ENCODE results near the gene TMEM106C. TPM values are rescaled to one million over a fixed set of nuclear protein-coding genes. Genes with fewer than 3 reads are reported as not detected.

The TMEM106C gene
- total and polyA plus RNA-seq, 9 of the 15 experiments (the other 6 are each of a cell fraction or from before 2014, with no cell fraction given) = 37.6 to 183 (median 57.2) TPM

DNA sequence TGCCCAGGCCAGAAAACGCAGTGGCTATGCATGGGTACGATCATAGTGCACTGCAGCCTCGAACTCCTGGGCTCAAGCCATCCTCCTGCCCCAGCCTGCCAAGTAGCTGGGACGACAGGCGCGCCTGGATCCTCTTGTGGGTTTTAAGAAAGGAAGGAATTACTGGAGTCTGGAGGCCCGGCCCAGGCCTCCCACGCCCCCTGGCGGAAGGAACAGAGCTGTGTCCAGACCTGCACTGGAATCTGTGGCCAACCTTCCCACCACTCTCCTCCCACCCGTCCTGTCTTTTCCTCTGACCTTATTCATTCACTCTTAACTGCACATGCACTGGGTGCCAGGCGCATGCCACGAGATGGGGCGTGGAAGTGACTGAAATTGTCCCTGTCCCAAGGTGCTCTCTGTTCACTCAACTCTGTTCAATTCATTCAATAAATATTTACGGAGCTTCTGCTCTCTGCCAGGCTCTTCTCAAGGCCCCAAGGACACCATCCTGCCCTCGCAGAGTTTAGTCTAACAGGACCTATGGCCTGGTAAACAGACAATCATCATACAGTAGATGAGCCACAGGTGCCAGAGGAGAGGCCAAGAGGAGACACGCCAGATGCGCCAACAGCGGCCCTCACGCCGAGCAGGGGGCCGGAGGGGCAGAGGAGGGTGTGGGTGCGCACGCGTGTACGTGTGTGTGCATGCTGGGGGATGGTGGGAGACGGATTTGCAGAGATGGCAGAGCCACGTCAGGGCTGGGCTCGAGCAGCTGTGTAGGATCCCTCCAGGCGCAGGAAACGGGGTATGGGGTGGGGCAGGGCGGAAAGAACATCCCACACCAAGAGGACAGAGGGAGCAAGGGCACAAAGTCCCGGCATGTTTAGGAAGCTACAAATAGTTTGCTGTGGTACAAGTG lies 13.7 kb upstream of the TMEM106C start:
- Histone ChIP-seq H3K4me1 (replicated peaks in 1 of 2; ENCODE audit: control insufficient read depth in 2 of 2, insufficient read depth in 2 of 2, low read length in 2 of 2) (peaks cover 0 to 11% of the 10 kb centered on the region in 2 experiments; a peak in 3 of 5 replicates), H3K79me2 (ENCODE audit: control insufficient read depth, insufficient read depth, low read length) (no peaks in the 10 kb centered on the region), H3K27me3 (ENCODE audit: control insufficient read depth in 2 of 2, insufficient read depth in 2 of 2, low read length in 2 of 2) (peaks cover 6 to 49% of the 10 kb centered on the region in 2 experiments; a peak in 3 of 5 replicates), H3K27ac (ENCODE audit: extremely low read depth, low read depth, low read length) (no peak overlapping the region), H3K36me3 (ENCODE audit: control insufficient read depth, insufficient read depth, low read length) (no peaks in the 10 kb centered on the region), H3K9me3 (replicated peaks; ENCODE audit: control insufficient read depth, insufficient read depth, low read depth, low read length) (no peaks in the 10 kb centered on the region), H2AFZ (ENCODE audit: low read depth, low read length) (peak overlapping the region; percentile 61; the same call in 1 of the 2 replicates), H3K4me2 (ENCODE audit: insufficient read depth, low read length) (no peak overlapping the region), H3K9me1 (ENCODE audit: control insufficient read depth, insufficient read depth, low read length) (no peaks in the 10 kb centered on the region), H3K4me3 (no peak overlapping the region), H3K9ac (ENCODE audit: insufficient read depth in 1 of 2, low read depth in 2 of 2, low read length in 2 of 2) (peak overlapping the region in 1 of 2 experiments; percentile 41; a peak in 2 of 4 replicates), H4K20me1 (replicated peaks; ENCODE audit: control insufficient read depth, insufficient read depth, low read length) (no peaks in the 10 kb centered on the region)
- intact Hi-C loops (cut with micrococcal nuclease) = loop anchor here (1.0 to 5.0 kb wide), 6 partner anchors 42 to 239 kb away; no protein-coding TSS in a partner anchor
- POLR2A ChIA-PET = interaction anchor here (0.6 to 1.2 kb wide), 8 partner anchors 9 to 410 kb away, joined by 3 to 6 read pairs (median 3); no protein-coding TSS in a partner anchor
- peak; percentile 96 for ATAC-seq
- in situ Hi-C loops (cut with MboI) = loop anchor here (5.0 kb wide), 1 partner anchor 237 kb away; no protein-coding TSS in a partner anchor
- WGBS (ENCODE audit: insufficient coverage, low coverage, missing lambda C conversion rate) = 28% methylated on average over 28 of the region's 32 CpGs
- peak; percentile 83 to 86 (median 84) for DNase-seq (ENCODE audit: extremely low read depth in 1 of 4, low spot score in 3 of 4)
- peak; percentile 92 for FAIRE-seq
- no TSS peak for BruUV-seq (replicated peaks)
- CTCF ChIA-PET (ENCODE audit: low intra/inter-chr PET ratio) = interaction anchor here (0.6 to 1.6 kb wide), 6 partner anchors 10 to 295 kb away, joined by 3 to 6 read pairs (median 4); no protein-coding TSS in a partner anchor
- TF ChIP-seq MCM3 (IDR thresholded peaks at IDR 0.05) (no peak), LEF1 (IDR thresholded peaks at IDR 0.05) (no peak), MAZ (CRISPR knock-in tag; conservative IDR thresholded peaks at IDR 0.05 in 1 of 2, IDR thresholded peaks at IDR 0.05 in 1 of 2) (peak in 1 of 2 experiments; percentile 37; a peak in 1 of 4 replicates), KHSRP (IDR thresholded peaks at IDR 0.05) (no peak), ZNF77 (CRISPR knock-in tag; IDR thresholded peaks at IDR 0.05) (no peak), RAD21 (CRISPR knock-in tag; conservative IDR thresholded peaks at IDR 0.05 in 1 of 2, IDR thresholded peaks at IDR 0.05 in 1 of 2) (peak; percentile 78 to 87), SAFB2 (IDR thresholded peaks at IDR 0.05; ENCODE audit: borderline replicate concordance, low read depth, low read length, severe bottlenecking) (no peak), HDGF (IDR thresholded peaks at IDR 0.05) (no peak), ZBTB17 (CRISPR knock-in tag; IDR thresholded peaks at IDR 0.05) (no peak), ZNF76 (CRISPR knock-in tag; IDR thresholded peaks at IDR 0.05; ENCODE audit: borderline replicate concordance) (no peak), CXXC5 (CRISPR knock-in tag; IDR thresholded peaks at IDR 0.05) (no peak)
- TF ChIP-seq, protein P1, sequence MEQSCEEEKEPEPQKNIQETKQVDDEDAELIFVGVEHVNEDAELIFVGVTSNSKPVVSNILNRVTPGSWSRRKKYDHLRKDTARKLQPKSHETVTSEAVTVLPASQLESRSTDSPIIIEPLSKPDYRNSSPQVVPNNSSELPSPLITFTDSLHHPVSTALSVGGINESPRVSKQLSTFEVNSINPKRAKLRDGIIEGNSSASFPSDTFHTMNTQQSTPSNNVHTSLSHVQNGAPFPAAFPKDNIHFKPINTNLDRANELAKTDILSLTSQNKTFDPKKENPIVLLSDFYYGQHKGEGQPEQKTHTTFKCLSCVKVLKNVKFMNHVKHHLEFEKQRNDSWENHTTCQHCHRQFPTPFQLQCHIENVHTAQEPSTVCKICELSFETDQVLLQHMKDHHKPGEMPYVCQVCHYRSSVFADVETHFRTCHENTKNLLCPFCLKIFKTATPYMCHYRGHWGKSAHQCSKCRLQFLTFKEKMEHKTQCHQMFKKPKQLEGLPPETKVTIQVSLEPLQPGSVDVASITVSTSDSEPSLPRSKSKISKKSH (CRISPR knock-in tag; IDR thresholded peaks at IDR 0.05) = no peak
- TF ChIP-seq, protein P2, sequence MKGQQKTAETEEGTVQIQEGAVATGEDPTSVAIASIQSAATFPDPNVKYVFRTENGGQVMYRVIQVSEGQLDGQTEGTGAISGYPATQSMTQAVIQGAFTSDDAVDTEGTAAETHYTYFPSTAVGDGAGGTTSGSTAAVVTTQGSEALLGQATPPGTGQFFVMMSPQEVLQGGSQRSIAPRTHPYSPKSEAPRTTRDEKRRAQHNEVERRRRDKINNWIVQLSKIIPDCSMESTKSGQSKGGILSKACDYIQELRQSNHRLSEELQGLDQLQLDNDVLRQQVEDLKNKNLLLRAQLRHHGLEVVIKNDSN (CRISPR knock-in tag; IDR thresholded peaks at IDR 0.05) = no peak
- TF ChIP-seq, protein P3, sequence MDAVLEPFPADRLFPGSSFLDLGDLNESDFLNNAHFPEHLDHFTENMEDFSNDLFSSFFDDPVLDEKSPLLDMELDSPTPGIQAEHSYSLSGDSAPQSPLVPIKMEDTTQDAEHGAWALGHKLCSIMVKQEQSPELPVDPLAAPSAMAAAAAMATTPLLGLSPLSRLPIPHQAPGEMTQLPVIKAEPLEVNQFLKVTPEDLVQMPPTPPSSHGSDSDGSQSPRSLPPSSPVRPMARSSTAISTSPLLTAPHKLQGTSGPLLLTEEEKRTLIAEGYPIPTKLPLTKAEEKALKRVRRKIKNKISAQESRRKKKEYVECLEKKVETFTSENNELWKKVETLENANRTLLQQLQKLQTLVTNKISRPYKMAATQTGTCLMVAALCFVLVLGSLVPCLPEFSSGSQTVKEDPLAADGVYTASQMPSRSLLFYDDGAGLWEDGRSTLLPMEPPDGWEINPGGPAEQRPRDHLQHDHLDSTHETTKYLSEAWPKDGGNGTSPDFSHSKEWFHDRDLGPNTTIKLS (IDR thresholded peaks at IDR 0.05; ENCODE audit: borderline replicate concordance, low read depth) = no peak
- TF ChIP-seq, protein P4, sequence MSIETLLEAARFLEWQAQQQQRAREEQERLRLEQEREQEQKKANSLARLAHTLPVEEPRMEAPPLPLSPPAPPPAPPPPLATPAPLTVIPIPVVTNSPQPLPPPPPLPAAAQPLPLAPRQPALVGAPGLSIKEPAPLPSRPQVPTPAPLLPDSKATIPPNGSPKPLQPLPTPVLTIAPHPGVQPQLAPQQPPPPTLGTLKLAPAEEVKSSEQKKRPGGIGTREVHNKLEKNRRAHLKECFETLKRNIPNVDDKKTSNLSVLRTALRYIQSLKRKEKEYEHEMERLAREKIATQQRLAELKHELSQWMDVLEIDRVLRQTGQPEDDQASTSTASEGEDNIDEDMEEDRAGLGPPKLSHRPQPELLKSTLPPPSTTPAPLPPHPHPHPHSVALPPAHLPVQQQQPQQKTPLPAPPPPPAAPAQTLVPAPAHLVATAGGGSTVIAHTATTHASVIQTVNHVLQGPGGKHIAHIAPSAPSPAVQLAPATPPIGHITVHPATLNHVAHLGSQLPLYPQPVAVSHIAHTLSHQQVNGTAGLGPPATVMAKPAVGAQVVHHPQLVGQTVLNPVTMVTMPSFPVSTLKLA (conservative IDR thresholded peaks at IDR 0.05) = no peak
